Keratinocyte (primary cell): ENCODE measurements around the gene PTPRN2. TPM values are rescaled to one million over a fixed set of nuclear protein-coding genes. Genes with fewer than 3 reads are reported as not detected.

ENCODE experiments used
- DNase-seq: peaks from one replicate; pipeline ENCODE4 v3.0.0-alpha.2; 2011; ENCODE audit warnings: low read depth, missing footprints, low spot score
- FAIRE-seq: peaks from 2 replicates; lab custom pipeline; 2011; peaks lifted over from hg19 to GRCh38; lab: Jason Lieb, UNC
- H2AFZ ChIP-seq: 2 replicates; pipeline ENCODE4 v1.6.0; 2012; ENCODE audit warnings: low read length, control low read depth, inconsistent platforms; ENCODE audit not compliant: control insufficient read depth
- H3K27ac ChIP-seq: 2 replicates; pipeline ENCODE4 v1.5.1; 2011; ENCODE audit warnings: low read length; ENCODE audit not compliant: control insufficient read depth, insufficient read depth
- H3K27me3 ChIP-seq: 3 replicates; pipeline ENCODE4 v1.6.0; 2011; ENCODE audit warnings: low read length; ENCODE audit not compliant: control insufficient read depth, insufficient read depth; ENCODE audit errors: extremely low read depth
- H3K36me3 ChIP-seq, 2 experiments: 2 replicates in 1 of 2; 3 replicates in 1 of 2; pipeline ENCODE4 v1.5.1; 2011; ENCODE audit warnings: low read length in 2 of 2, mild to moderate bottlenecking in 1 of 2; ENCODE audit not compliant: control insufficient read depth in 2 of 2, insufficient read depth in 2 of 2; ENCODE audit errors: extremely low read depth in 1 of 2
- H3K4me1 ChIP-seq: 3 replicates; pipeline ENCODE4 v1.5.1; 2011; ENCODE audit warnings: low read length; ENCODE audit not compliant: control insufficient read depth, insufficient read depth; ENCODE audit errors: extremely low read depth
- H3K4me2 ChIP-seq: 3 replicates; pipeline ENCODE4 v1.6.0; 2011; ENCODE audit warnings: low read depth, low read length; ENCODE audit not compliant: control insufficient read depth, insufficient read depth; ENCODE audit errors: extremely low read depth
- H3K4me3 ChIP-seq, 3 experiments: fragments of 200-600 bp in 1 of 3; sonication (generic) in 1 of 3; 2 replicates in 2 of 3; 3 replicates in 1 of 3; pipeline ENCODE4 v1.5.1; 2011 to 2016; ENCODE audit warnings: low read length in 3 of 3, mild to moderate bottlenecking in 3 of 3, control low read depth in 2 of 3, inconsistent platforms in 1 of 3, low read depth in 1 of 3, mixed read lengths in 1 of 3, mixed run types in 1 of 3, moderate library complexity in 1 of 3; ENCODE audit not compliant: control insufficient read depth in 2 of 3, insufficient read depth in 2 of 3; ENCODE audit errors: extremely low read depth in 1 of 3
- H3K79me2 ChIP-seq: 2 replicates; pipeline ENCODE4 v1.6.0; 2012; ENCODE audit warnings: low read length; ENCODE audit not compliant: control insufficient read depth, insufficient read depth
- H3K9ac ChIP-seq: 3 replicates; pipeline ENCODE4 v1.6.0; 2011; ENCODE audit warnings: low read length; ENCODE audit not compliant: control insufficient read depth, insufficient read depth; ENCODE audit errors: extremely low read depth
- H3K9me1 ChIP-seq: 3 replicates; pipeline ENCODE4 v1.6.0; 2011; ENCODE audit warnings: low read length; ENCODE audit not compliant: control insufficient read depth, insufficient read depth; ENCODE audit errors: extremely low read depth
- H3K9me3 ChIP-seq: 2 replicates; pipeline ENCODE4 v1.5.1; 2012; ENCODE audit warnings: low read depth, low read length; ENCODE audit not compliant: control insufficient read depth
- H4K20me1 ChIP-seq: 3 replicates; pipeline ENCODE4 v1.6.0; 2011; ENCODE audit warnings: low read length; ENCODE audit not compliant: control insufficient read depth, insufficient read depth; ENCODE audit errors: extremely low read depth
- CTCF ChIP-seq, 3 experiments: IDR thresholded peaks in 1 of 3; conservative IDR thresholded peaks in 1 of 3; optimal IDR thresholded peaks in 1 of 3; 2 replicates in 2 of 3; 3 replicates in 1 of 3; pipeline versions ENCODE3 to v1.5.1; 2011; ENCODE audit warnings: low read length in 3 of 3, mild to moderate bottlenecking in 3 of 3, moderate library complexity in 2 of 3, control low read depth in 1 of 3, inconsistent platforms in 1 of 3; ENCODE audit not compliant: insufficient read depth in 2 of 3; ENCODE audit errors: extremely low read depth in 1 of 3
- EZH2 ChIP-seq: IDR thresholded peaks from one replicate; pipeline ENCODE4 v1.6.1; 2012; ENCODE audit warnings: inconsistent platforms, mild to moderate bottlenecking, low read length, moderate library complexity
- dilution Hi-C: fragments of 300-500 bp; cut with MboI; formaldehyde crosslinking; loops from one replicate; pipeline ENCODE4 v1.7.0; 2020; ENCODE audit warnings: low sequenced_read_pairs; ENCODE audit not compliant: extremely low pct_ligation_motif_present
- polyA plus RNA-seq, 5 experiments: library from polyadenylated mRNA; depleted of rRNA in 3 of 5; stranded (reverse) in 3 of 5; stranded (forward) in 1 of 5; unstranded in 1 of 5; fragments of >200 nt; gene quantifications; 1 replicate in 1 of 5; 2 replicates in 3 of 5; 3 replicates in 1 of 5; pipeline versions ENCODE4 v1.2.1 to v1.2.3, GENCODE V29; 2011 to 2012; ENCODE audit warnings: missing spikeins in 2 of 5, low read depth in 1 of 5, low replicate concordance in 1 of 5

The PTPRN2 gene
- polyA plus RNA-seq, 1 donor (not counting 4 experiments of a cell fraction or from before 2014, with no cell fraction given) = not detected

- H3K27me3 ChIP-seq = no peaks in the 10 kb centered on the region
- no peak overlapping the region for H3K27ac ChIP-seq
- dilution Hi-C loops = no loop called here
- H3K4me2 ChIP-seq = no peak overlapping the region
- no peaks in the 10 kb centered on the region for H3K4me1 ChIP-seq
- TF ChIP-seq CTCF (optimal IDR thresholded peaks at IDR 0.05 in 1 of 3, IDR thresholded peaks at IDR 0.05 in 1 of 3, conservative IDR thresholded peaks at IDR 0.05 in 1 of 3; ENCODE audit: extremely low read depth in 1 of 3, insufficient read depth in 2 of 3, low read length in 3 of 3) (no peak), EZH2 (no peak)
- DNase-seq (no peak), FAIRE-seq (no peak)
- no peaks in the 10 kb centered on the region for H3K79me2 ChIP-seq
- peaks cover 29% of the 10 kb centered on the region for H3K9me3 ChIP-seq
- no peak overlapping the region for H3K4me3 ChIP-seq
- no peaks in the 10 kb centered on the region for H3K9me1 ChIP-seq
- H3K9ac ChIP-seq = no peak overlapping the region
- H4K20me1 ChIP-seq = no peaks in the 10 kb centered on the region
- no peak overlapping the region for H2AFZ ChIP-seq
- no peaks in the 10 kb centered on the region for H3K36me3 ChIP-seq
Measured at GRCh38 chr7:157780721-157781120, 806.9 kb downstream of the PTPRN2 start.

- no peak overlapping the region for H3K4me3 ChIP-seq
- no peak overlapping the region for H3K27ac ChIP-seq
- TF ChIP-seq CTCF (optimal IDR thresholded peaks at IDR 0.05 in 1 of 3, IDR thresholded peaks at IDR 0.05 in 1 of 3, conservative IDR thresholded peaks at IDR 0.05 in 1 of 3; ENCODE audit: extremely low read depth in 1 of 3, insufficient read depth in 2 of 3, low read length in 3 of 3) = no peak
- TF ChIP-seq EZH2 = no peak
- no peaks in the 10 kb centered on the region for H3K27me3 ChIP-seq
- H4K20me1 ChIP-seq = no peaks in the 10 kb centered on the region
- no peaks in the 10 kb centered on the region for H3K9me1 ChIP-seq
- no peak overlapping the region for H2AFZ ChIP-seq
- no peak overlapping the region for H3K9ac ChIP-seq
- H3K4me2 ChIP-seq = no peak overlapping the region
- H3K79me2 ChIP-seq = no peaks in the 10 kb centered on the region
- FAIRE-seq (no peak), DNase-seq (no peak)
- peaks cover 26% of the 10 kb centered on the region for H3K9me3 ChIP-seq
- dilution Hi-C loops = no loop called here
- no peaks in the 10 kb centered on the region for H3K4me1 ChIP-seq
- no peaks in the 10 kb centered on the region for H3K36me3 ChIP-seq
Measured at GRCh38 chr7:157780312-157780711, 807.3 kb downstream of the PTPRN2 start.
